SK-MEL-5 (cell line): ENCODE measurements around the gene KRT16. TPM values are rescaled to one million over a fixed set of nuclear protein-coding genes. Genes with fewer than 3 reads are reported as not detected.
"Not testable (repeated sequence)": the region's sequence is repeated elsewhere in the genome, so short reads cannot be mapped to it uniquely, and the experiment has no call there.

ENCODE experiments used
- DNase-seq: peaks from one replicate; pipeline ENCODE4 v3.0.0-alpha.2; 2016; ENCODE audit warnings: low read depth, low spot score
- in situ Hi-C: cut with HindIII; loops from 2 replicates; pipeline ENCODE4 v1.10.0; 2016; ENCODE audit warnings: low sequenced_read_pairs, high pct_unique_total_duplicates, low pct_unique_long_range_greater_than_20kb
- total RNA-seq: library from RNA; depleted of rRNA; stranded (reverse); fragments of >200 nt; shearing (Covaris generic); gene quantifications from 2 replicates; pipeline ENCODE4 v1.2.3, GENCODE V29; 2014

KRT16 gene
- total RNA-seq, 1 experiment from 2014 or later, result not detected

GRCh38 chr17:41599680-41600079, 12.9 kb downstream of the KRT16 start:
- in situ Hi-C loops, result no loop called here
- DNase-seq, result no peak

- no peak for DNase-seq
- in situ Hi-C loops, result no loop called here
These were observed 17.0 kb downstream of the KRT16 start for GRCh38 chr17:41595585-41595984.

GRCh38 chr17:41594363-41594915, 18.1 kb downstream of the KRT16 start:
- in situ Hi-C loops, result no loop called here
- DNase-seq, result no peak

- DNase-seq, result no peak
- in situ Hi-C loops, result no loop called here
These were observed 19.1 kb downstream of the KRT16 start for GRCh38 chr17:41593306-41593981.

GRCh38 chr17:41592601-41593305, 19.8 kb downstream of the KRT16 start:
- in situ Hi-C loops, result no loop called here

GRCh38 chr17:41589301-41589700, 23.3 kb downstream of the KRT16 start:
- in situ Hi-C loops, result no loop called here
- DNase-seq, result no peak

More at GRCh38 chr17:41592601-41593305, 19.8 kb downstream of the KRT16 start:
- DNase-seq, result no peak

GRCh38 chr17:41588126-41588810, 24.3 kb downstream of the KRT16 start:
- in situ Hi-C loops, result no loop called here
- no peak for DNase-seq

- DNase-seq, result no peak
- in situ Hi-C loops, result no loop called here
These were observed 25.6 kb downstream of the KRT16 start, which contains the start of gene KRT14 for GRCh38 chr17:41586863-41587495. KRT14 (minus strand) TSS chr17:41586895; CDS start chr17:41586834, 61 bp downstream.

GRCh38 chr17:41585301-41586056, 27.1 kb downstream of the KRT16 start:
- DNase-seq, result no peak
- in situ Hi-C loops, result no loop called here

- in situ Hi-C loops, result not testable (repeated sequence)
- DNase-seq, result peak; percentile 74
These were observed 28.1 kb downstream of the KRT16 start for GRCh38 chr17:41584331-41584927.

GRCh38 chr17:41583137-41584127, 29.1 kb downstream of the KRT16 start:
- no peak for DNase-seq
- in situ Hi-C loops, result no loop called here

GRCh38 chr17:41582061-41582968, 30.3 kb downstream of the KRT16 start:
- in situ Hi-C loops, DNase-seq: not testable (repeated sequence)

- no peak for DNase-seq
- in situ Hi-C loops, result no loop called here
These were observed 31.1 kb downstream of the KRT16 start for GRCh38 chr17:41581366-41582060.

- no peak for DNase-seq
- in situ Hi-C loops, result no loop called here
These were observed 31.7 kb downstream of the KRT16 start for GRCh38 chr17:41580687-41581365.
